HepG2 (cell line): ENCODE results near the gene TSPAN11. TPM values are rescaled to one million over a fixed set of nuclear protein-coding genes. Genes with fewer than 3 reads are reported as not detected.

Experiments
- ATAC-seq: fragments of 200-7000 bp; cut with Tn5 transposase; 3 replicates; pipeline ENCODE4 v1.9.1; 2020; ENCODE audit warnings: mild to moderate bottlenecking, moderate library complexity
- BruUV-seq: library from RNA; stranded (reverse); fragments of 400-500 nt; replicated peaks from 2 replicates; lab custom pipeline; 2021; lab: Mats Ljungman, UMichigan
- CTCF ChIA-PET: fragments of 300-600 bp; formaldehyde crosslinking; extraction: SDS; loops from one replicate; lab custom pipeline; 2021; ENCODE audit warnings: low total read pairs, inconsistent platforms, low intra/inter-chr PET ratio; lab: Yijun Ruan, JAX
- POLR2A ChIA-PET: fragments of 350-600 bp; sonication (Branson Sonifier 250); formaldehyde crosslinking; loops from one replicate; lab custom pipeline; 2020; ENCODE audit warnings: antibody characterized with exemption, inconsistent platforms; lab: Yijun Ruan, JAX
- DNase-seq: peaks from one replicate; pipeline ENCODE4 v3.0.0-alpha.2; 2015; ENCODE audit warnings: low spot score
- FAIRE-seq: peaks from 3 replicates; lab custom pipeline; 2011; peaks lifted over from hg19 to GRCh38; lab: Jason Lieb, UNC
- H2AFZ ChIP-seq: one replicate; pipeline ENCODE4 v1.6.1; 2011; ENCODE audit warnings: low read length, inconsistent platforms
- H3K27ac ChIP-seq: fragments of 300-600 bp; 3 replicates; pipeline ENCODE4 v1.8.0; 2011; ENCODE audit warnings: mixed run types, mild to moderate bottlenecking, mixed read lengths, low read length, inconsistent platforms; ENCODE audit not compliant: insufficient read depth; ENCODE audit errors: extremely low read length
- H3K27me3 ChIP-seq, 2 experiments: fragments of 200-600 bp in 1 of 2; 2 replicates in 1 of 2; 3 replicates in 1 of 2; pipeline versions ENCODE4 v1.6.0 to v1.8.0; 2011; ENCODE audit warnings: low read length in 2 of 2, mild to moderate bottlenecking in 2 of 2, moderate library complexity in 2 of 2, inconsistent platforms in 1 of 2; ENCODE audit not compliant: insufficient read depth in 2 of 2, control insufficient read depth in 1 of 2
- H3K36me3 ChIP-seq, 2 experiments: fragments of 200-600 bp in 1 of 2; replicated peaks in 1 of 2; 2 replicates in 1 of 2; 3 replicates in 1 of 2; pipeline versions ENCODE4 v1.5.1 to v1.8.0; 2011; ENCODE audit warnings: low read length in 2 of 2, inconsistent platforms in 1 of 2; ENCODE audit not compliant: insufficient read depth in 2 of 2, control insufficient read depth in 1 of 2
- H3K4me1 ChIP-seq: 2 replicates; pipeline ENCODE4 v1.5.1; 2012; ENCODE audit warnings: low read length, inconsistent platforms; ENCODE audit not compliant: insufficient read depth
- H3K4me2 ChIP-seq: 2 replicates; pipeline ENCODE4 v1.6.0; 2011; ENCODE audit warnings: low read depth, low read length, inconsistent platforms
- H3K4me3 ChIP-seq, 3 experiments: fragments of 200-600 bp in 1 of 3; sonication (generic), shearing (Covaris generic) in 1 of 3; replicated peaks in 1 of 3; 2 replicates each; pipeline ENCODE4 v1.5.1; 2011 to 2016; ENCODE audit warnings: low read length in 3 of 3, inconsistent platforms in 2 of 3, low read depth in 2 of 3, mild to moderate bottlenecking in 2 of 3, control low read depth in 1 of 3, mixed read lengths in 1 of 3; ENCODE audit not compliant: insufficient read depth in 1 of 3
- H3K79me2 ChIP-seq: one replicate; pipeline ENCODE4 v1.6.1; 2011; ENCODE audit warnings: low read length, inconsistent platforms; ENCODE audit not compliant: insufficient read depth
- H3K9ac ChIP-seq: 2 replicates; pipeline ENCODE4 v1.6.0; 2011; ENCODE audit warnings: mild to moderate bottlenecking, low read depth, low read length, inconsistent platforms; ENCODE audit not compliant: insufficient read depth
- H3K9me3 ChIP-seq: 2 replicates; pipeline ENCODE4 v1.5.1; 2012; ENCODE audit warnings: mild to moderate bottlenecking, low read length
- H4K20me1 ChIP-seq: 2 replicates; pipeline ENCODE4 v1.6.0; 2011; ENCODE audit warnings: inconsistent platforms, mild to moderate bottlenecking, low read length, moderate library complexity; ENCODE audit not compliant: insufficient read depth
- AGO2 ChIP-seq: fragments of 200-400 bp; formaldehyde crosslinking; optimal IDR thresholded peaks from 2 replicates; pipeline ENCODE3; 2017; ENCODE audit warnings: mild to moderate bottlenecking, low read depth, low read length, moderate library complexity
- CHD4 ChIP-seq: fragments of 200-600 bp; sonication (generic); IDR thresholded peaks from 2 replicates; pipeline ENCODE4 v1.7.0; 2017; ENCODE audit warnings: mild to moderate bottlenecking, low read length, borderline replicate concordance
- DPF2 ChIP-seq: sonication (generic); formaldehyde crosslinking; IDR thresholded peaks from 2 replicates; pipeline ENCODE4 v1.4.0; 2020; ENCODE audit warnings: mild to moderate bottlenecking, low read depth, missing genetic modification reagents, borderline replicate concordance
- GATA4 ChIP-seq: sonication (generic); IDR thresholded peaks from 2 replicates; pipeline ENCODE4 v1.6.1; 2016; ENCODE audit warnings: antibody characterized with exemption, low read depth, borderline replicate concordance
- HDAC1 ChIP-seq: sonication (generic); formaldehyde crosslinking; IDR thresholded peaks from 2 replicates; pipeline ENCODE4 v1.5.1; 2020; ENCODE audit warnings: mild to moderate bottlenecking, missing genetic modification reagents
- KAT2B ChIP-seq: fragments of 150-350 bp; IDR thresholded peaks from 2 replicates; pipeline ENCODE4 v1.6.1; 2014; ENCODE audit warnings: low read depth, low read length, borderline replicate concordance
- NR2F1 ChIP-seq, 2 experiments: fragments of 450-650 bp in 1 of 2; formaldehyde crosslinking in 1 of 2; IDR thresholded peaks; 2 replicates each; pipeline versions ENCODE4 v1.5.0 to v1.6.1; 2016 to 2020; ENCODE audit warnings: mild to moderate bottlenecking in 1 of 2, missing compliant biosample characterization in 1 of 2, missing genetic modification reagents in 1 of 2, moderate library complexity in 1 of 2
- SIN3B ChIP-seq: fragments of 150-350 bp; IDR thresholded peaks from 2 replicates; pipeline ENCODE4 v1.6.1; 2014; ENCODE audit warnings: low read length
- TEAD2 ChIP-seq: sonication (generic); formaldehyde crosslinking; IDR thresholded peaks from 2 replicates; pipeline ENCODE4 v1.9.0; 2021; ENCODE audit warnings: missing genetic modification reagents
- ZNF383 ChIP-seq: sonication (generic); formaldehyde crosslinking; IDR thresholded peaks from 2 replicates; pipeline ENCODE4 v1.4.0; 2020; ENCODE audit warnings: missing genetic modification reagents, mild to moderate bottlenecking, borderline replicate concordance
- WGBS: methylation state at CpG from one replicate; pipeline ENCODE4 v1.1.6; 2017; ENCODE audit warnings: low lambda C conversion rate; 5-methylcytosine and 5-hydroxymethylcytosine counted together
- in situ Hi-C: cut with HindIII; loops from 2 replicates; pipeline ENCODE4 v1.10.0; 2017; ENCODE audit warnings: low pct_unique_long_range_greater_than_20kb; ENCODE audit not compliant: extremely low pct_ligation_motif_present
- intact Hi-C: fragments of 100-400 bp; cut with micrococcal nuclease; formaldehyde crosslinking; loops from one replicate; pipeline ENCODE4 v1.10.0; 2022; ENCODE audit not compliant: unreplicated experiment
- polyA plus RNA-seq, 8 experiments: library from polyadenylated mRNA; depleted of rRNA in 3 of 8; stranded (reverse) in 7 of 8; unstranded in 1 of 8; fragments of >200 nt; fragmentation: Illumina TruSeq in 4 of 8; extraction: Trizol in 4 of 8; gene quantifications; 2 replicates each; pipeline versions ENCODE4 v1.2.1 to v1.2.3, GENCODE V29; 2011 to 2016; ENCODE audit warnings: low read depth in 4 of 8, missing spikeins in 1 of 8, mixed read lengths in 1 of 8; ENCODE audit not compliant: insufficient read depth in 1 of 8
- total RNA-seq, 5 experiments: library from RNA; depleted of rRNA; stranded (reverse); fragments of >200 nt; fragmentation: Illumina TruSeq; extraction: Trizol; gene quantifications; 2 replicates each; pipeline ENCODE4 v1.2.3, GENCODE V29; 2016; ENCODE audit warnings: low read depth in 1 of 5
- TF ChIP-seq, protein P1 (sequence below): sonication (generic); formaldehyde crosslinking; IDR thresholded peaks from 2 replicates; pipeline ENCODE4 v1.5.0; 2020; ENCODE audit warnings: missing genetic modification reagents

TSPAN11 gene
- total and polyA plus RNA-seq, 2 of the 13 experiments (the other 11 are each of a cell fraction or from before 2014, with no cell fraction given): 0.01 to 0.07 TPM

- FAIRE-seq (no peak), ATAC-seq (no peak), DNase-seq (no peak)
- WGBS: 43% methylated on average over 1 of the region's 1 CpG
- POLR2A ChIA-PET: no interaction called here
- TF ChIP-seq TEAD2 (no peak), HDAC1 (CRISPR knock-in tag) (no peak), NR2F1 (CRISPR knock-in tag; IDR thresholded peaks at IDR 0.05) (no peak), DPF2 (CRISPR knock-in tag) (no peak), CHD4 (no peak), KAT2B (no peak), SIN3B (no peak), ZNF383 (CRISPR knock-in tag) (no peak), GATA4 (no peak), AGO2 (no peak)
- TF ChIP-seq, protein P1, sequence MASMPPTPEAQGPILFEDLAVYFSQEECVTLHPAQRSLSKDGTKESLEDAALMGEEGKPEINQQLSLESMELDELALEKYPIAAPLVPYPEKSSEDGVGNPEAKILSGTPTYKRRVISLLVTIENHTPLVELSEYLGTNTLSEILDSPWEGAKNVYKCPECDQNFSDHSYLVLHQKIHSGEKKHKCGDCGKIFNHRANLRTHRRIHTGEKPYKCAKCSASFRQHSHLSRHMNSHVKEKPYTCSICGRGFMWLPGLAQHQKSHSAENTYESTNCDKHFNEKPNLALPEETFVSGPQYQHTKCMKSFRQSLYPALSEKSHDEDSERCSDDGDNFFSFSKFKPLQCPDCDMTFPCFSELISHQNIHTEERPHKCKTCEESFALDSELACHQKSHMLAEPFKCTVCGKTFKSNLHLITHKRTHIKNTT: no peak
- Histone ChIP-seq H3K4me1 (peaks cover 10% of the 10 kb centered on the region), H3K79me2 (no peaks in the 10 kb centered on the region), H3K4me2 (no peak overlapping the region), H3K27ac (no peak overlapping the region), H2AFZ (no peak overlapping the region), H3K36me3 (no peaks in the 10 kb centered on the region), H3K4me3 (no peak overlapping the region), H3K9me3 (no peaks in the 10 kb centered on the region), H4K20me1 (no peaks in the 10 kb centered on the region), H3K27me3 (no peaks in the 10 kb centered on the region), H3K9ac (no peak overlapping the region)
- intact Hi-C loops (no loop called here), in situ Hi-C loops (no loop called here)
- no TSS peak for BruUV-seq
- CTCF ChIA-PET: no interaction called here
Observed at GRCh38 chr12:30898846-30899245, 27.7 kb upstream of the TSPAN11 start.
